WTC11 (cell line): Measurements from ENCODE around the gene IL10RA. TPM values are rescaled to one million over a fixed set of nuclear protein-coding genes. Genes with fewer than 3 reads are reported as not detected.

Source experiments
- AR ChIP-seq: fragments of 250-450 bp; sonication (Bioruptor Pico); IDR thresholded peaks from 2 replicates; pipeline ENCODE4 v1.9.0; 2021; ENCODE audit warnings: mild to moderate bottlenecking
- ERG ChIP-seq: fragments of 250-450 bp; sonication (Bioruptor Pico); IDR thresholded peaks from 2 replicates; pipeline ENCODE4 v1.8.0; 2021; ENCODE audit warnings: mild to moderate bottlenecking
- ESRRA ChIP-seq: sonication (generic); formaldehyde crosslinking; IDR thresholded peaks from 2 replicates; pipeline ENCODE4 v1.8.1; 2022; ENCODE audit warnings: mild to moderate bottlenecking, missing genetic modification reagents, borderline replicate concordance
- FOXP4 ChIP-seq: sonication (generic); formaldehyde crosslinking; IDR thresholded peaks from 2 replicates; pipeline ENCODE4 v1.8.0; 2022; ENCODE audit warnings: mild to moderate bottlenecking, missing genetic modification reagents
- GTF2I ChIP-seq: fragments of 250-450 bp; sonication (Bioruptor Pico); conservative IDR thresholded peaks from 2 replicates; pipeline ENCODE4 v1.4.0; 2021; ENCODE audit warnings: mild to moderate bottlenecking
- HMGA2 ChIP-seq: fragments of 250-450 bp; sonication (Bioruptor Pico); IDR thresholded peaks from 2 replicates; pipeline ENCODE4 v1.4.0; 2021; ENCODE audit warnings: mild to moderate bottlenecking, moderate library complexity
- IRF2 ChIP-seq: sonication (generic); formaldehyde crosslinking; IDR thresholded peaks from 2 replicates; pipeline ENCODE4 v1.8.0; 2022; ENCODE audit warnings: low read depth, missing genetic modification reagents, borderline replicate concordance
- KAT7 ChIP-seq: sonication (generic); formaldehyde crosslinking; IDR thresholded peaks from 2 replicates; pipeline ENCODE4 v1.8.1; 2023; ENCODE audit warnings: missing genetic modification reagents, mild to moderate bottlenecking, borderline replicate concordance
- NFATC4 ChIP-seq: fragments of 250-450 bp; sonication (Bioruptor Pico); IDR thresholded peaks from 2 replicates; pipeline ENCODE4 v1.9.0; 2021; ENCODE audit warnings: mild to moderate bottlenecking
- RELA ChIP-seq: sonication (generic); formaldehyde crosslinking; IDR thresholded peaks from 2 replicates; pipeline ENCODE4 v1.8.1; 2022; ENCODE audit warnings: missing genetic modification reagents, mild to moderate bottlenecking, borderline replicate concordance
- SMAD3 ChIP-seq: sonication (generic); formaldehyde crosslinking; IDR thresholded peaks from 2 replicates; pipeline ENCODE4 v1.8.0; 2022; ENCODE audit warnings: missing genetic modification reagents, mild to moderate bottlenecking, borderline replicate concordance
- SOX15 ChIP-seq: fragments of 250-450 bp; sonication (Bioruptor Pico); IDR thresholded peaks from 2 replicates; pipeline ENCODE4 v1.9.0; 2021; ENCODE audit warnings: mild to moderate bottlenecking
- ZNF281 ChIP-seq: sonication (generic); formaldehyde crosslinking; IDR thresholded peaks from 2 replicates; pipeline ENCODE4 v1.8.0; 2023; ENCODE audit warnings: mild to moderate bottlenecking, missing genetic modification reagents
- ZNF671 ChIP-seq: fragments of 250-450 bp; sonication (Bioruptor Pico); IDR thresholded peaks from 2 replicates; pipeline ENCODE4 v1.8.0; 2021; ENCODE audit warnings: mild to moderate bottlenecking
- total RNA-seq: library from RNA; stranded (reverse); gene quantifications from 3 replicates; pipeline ENCODE4 v1.2.3, GENCODE V29; 2021
- TF ChIP-seq, protein P1 (sequence below): sonication (generic); formaldehyde crosslinking; IDR thresholded peaks from 2 replicates; pipeline ENCODE4 v1.8.1; 2023; ENCODE audit warnings: mild to moderate bottlenecking, moderate library complexity, missing genetic modification reagents
- TF ChIP-seq, protein P2 (sequence below): sonication (generic); formaldehyde crosslinking; IDR thresholded peaks from 2 replicates; pipeline ENCODE4 v1.8.0; 2023; ENCODE audit warnings: missing genetic modification reagents
- TF ChIP-seq, protein P3 (sequence below): sonication (generic); formaldehyde crosslinking; IDR thresholded peaks from 2 replicates; pipeline ENCODE4 v1.8.0; 2022; ENCODE audit warnings: mild to moderate bottlenecking, missing genetic modification reagents
- TF ChIP-seq, protein P4 (sequence below): fragments of 200-600 bp; IDR thresholded peaks from 2 replicates; pipeline ENCODE4 v1.8.0; 2022; ENCODE audit warnings: antibody characterized with exemption
- TF ChIP-seq, protein P5 (sequence below): sonication (generic); formaldehyde crosslinking; IDR thresholded peaks from 2 replicates; pipeline ENCODE4 v1.8.1; 2023; ENCODE audit warnings: mild to moderate bottlenecking, missing genetic modification reagents

Gene IL10RA
- total RNA-seq, 1 experiment from 2014 or later: 0.74 TPM

DNA sequence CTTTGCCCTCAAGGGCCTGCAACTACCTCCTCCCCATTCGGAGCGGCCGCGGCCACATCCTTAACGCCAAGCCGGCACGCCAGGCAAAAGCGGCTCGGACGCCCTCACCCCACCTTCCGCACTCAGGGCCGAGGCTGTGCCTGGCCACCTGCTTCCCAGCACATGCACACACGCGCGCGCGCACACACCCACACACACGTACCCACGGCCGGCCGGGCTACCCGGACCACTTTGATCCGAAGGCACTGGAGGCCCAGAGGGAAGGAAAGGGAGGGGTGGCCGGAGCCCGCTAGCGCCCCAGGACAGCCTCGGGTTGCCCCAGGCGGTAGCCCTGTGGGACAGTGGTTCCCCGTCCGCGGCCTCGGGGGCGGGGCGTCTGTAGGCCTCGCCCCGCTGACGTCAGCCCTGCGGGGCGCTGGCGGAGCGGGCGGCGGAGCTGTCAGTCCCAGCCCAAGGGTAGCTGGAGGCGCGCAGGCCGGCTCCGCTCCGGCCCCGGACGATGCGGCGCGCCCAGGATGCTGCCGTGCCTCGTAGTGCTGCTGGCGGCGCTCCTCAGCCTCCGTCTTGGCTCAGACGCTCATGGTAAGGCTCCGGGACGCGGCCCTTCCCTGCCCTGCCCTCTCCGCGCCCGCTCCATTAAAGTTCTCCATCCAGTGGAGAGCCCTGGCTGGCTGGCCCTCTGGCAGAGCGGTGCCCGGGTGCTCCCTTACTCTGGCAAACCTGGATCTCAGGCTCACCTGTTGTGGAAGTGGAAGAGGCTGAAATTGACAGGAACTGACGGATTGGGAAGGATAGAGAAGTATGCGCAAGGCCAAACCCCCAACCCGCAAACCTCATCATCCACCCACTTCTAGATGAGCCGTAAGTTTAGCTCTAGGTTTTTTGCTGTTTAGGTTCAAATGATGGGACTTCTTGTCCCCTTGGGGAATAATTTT, at the start of gene IL10RA (continued):
- no peak for TF ChIP-seq NFATC4 (CRISPR knock-in tag)
- TF ChIP-seq AR (CRISPR knock-in tag): no peak
- TF ChIP-seq, protein P1, sequence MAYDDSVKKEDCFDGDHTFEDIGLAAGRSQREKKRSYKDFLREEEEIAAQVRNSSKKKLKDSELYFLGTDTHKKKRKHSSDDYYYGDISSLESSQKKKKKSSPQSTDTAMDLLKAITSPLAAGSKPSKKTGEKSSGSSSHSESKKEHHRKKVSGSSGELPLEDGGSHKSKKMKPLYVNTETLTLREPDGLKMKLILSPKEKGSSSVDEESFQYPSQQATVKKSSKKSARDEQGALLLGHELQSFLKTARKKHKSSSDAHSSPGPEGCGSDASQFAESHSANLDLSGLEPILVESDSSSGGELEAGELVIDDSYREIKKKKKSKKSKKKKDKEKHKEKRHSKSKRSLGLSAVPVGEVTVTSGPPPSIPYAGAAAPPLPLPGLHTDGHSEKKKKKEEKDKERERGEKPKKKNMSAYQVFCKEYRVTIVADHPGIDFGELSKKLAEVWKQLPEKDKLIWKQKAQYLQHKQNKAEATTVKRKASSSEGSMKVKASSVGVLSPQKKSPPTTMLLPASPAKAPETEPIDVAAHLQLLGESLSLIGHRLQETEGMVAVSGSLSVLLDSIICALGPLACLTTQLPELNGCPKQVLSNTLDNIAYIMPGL (CRISPR knock-in tag): peak; percentile 86
- TF ChIP-seq, protein P2, sequence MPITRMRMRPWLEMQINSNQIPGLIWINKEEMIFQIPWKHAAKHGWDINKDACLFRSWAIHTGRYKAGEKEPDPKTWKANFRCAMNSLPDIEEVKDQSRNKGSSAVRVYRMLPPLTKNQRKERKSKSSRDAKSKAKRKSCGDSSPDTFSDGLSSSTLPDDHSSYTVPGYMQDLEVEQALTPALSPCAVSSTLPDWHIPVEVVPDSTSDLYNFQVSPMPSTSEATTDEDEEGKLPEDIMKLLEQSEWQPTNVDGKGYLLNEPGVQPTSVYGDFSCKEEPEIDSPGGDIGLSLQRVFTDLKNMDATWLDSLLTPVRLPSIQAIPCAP (CRISPR knock-in tag): peak; percentile 60; the same call in 1 of the 2 replicates
- TF ChIP-seq RELA (CRISPR knock-in tag): peak; percentile 86; the same call in 1 of the 2 replicates
- peak; percentile 78; the same call in 1 of the 2 replicates for TF ChIP-seq ESRRA (CRISPR knock-in tag)
- TF ChIP-seq GTF2I: no peak
- TF ChIP-seq, protein P3, sequence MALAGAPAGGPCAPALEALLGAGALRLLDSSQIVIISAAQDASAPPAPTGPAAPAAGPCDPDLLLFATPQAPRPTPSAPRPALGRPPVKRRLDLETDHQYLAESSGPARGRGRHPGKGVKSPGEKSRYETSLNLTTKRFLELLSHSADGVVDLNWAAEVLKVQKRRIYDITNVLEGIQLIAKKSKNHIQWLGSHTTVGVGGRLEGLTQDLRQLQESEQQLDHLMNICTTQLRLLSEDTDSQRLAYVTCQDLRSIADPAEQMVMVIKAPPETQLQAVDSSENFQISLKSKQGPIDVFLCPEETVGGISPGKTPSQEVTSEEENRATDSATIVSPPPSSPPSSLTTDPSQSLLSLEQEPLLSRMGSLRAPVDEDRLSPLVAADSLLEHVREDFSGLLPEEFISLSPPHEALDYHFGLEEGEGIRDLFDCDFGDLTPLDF (CRISPR knock-in tag): peak; percentile 73; the same call in 1 of the 2 replicates
- peak; percentile 94; the same call in 1 of the 2 replicates for TF ChIP-seq FOXP4 (CRISPR knock-in tag)
- TF ChIP-seq ERG: no peak
- no peak for TF ChIP-seq SOX15 (CRISPR knock-in tag)
- TF ChIP-seq ZNF671 (CRISPR knock-in tag): no peak
- 0 out of 2 replicates have a peak, but pooled peaks have one; percentile 82 for TF ChIP-seq ZNF281 (CRISPR knock-in tag)
- 0 out of 2 replicates have a peak, but pooled peaks have one; percentile 2 for TF ChIP-seq HMGA2
- TF ChIP-seq, protein P4, sequence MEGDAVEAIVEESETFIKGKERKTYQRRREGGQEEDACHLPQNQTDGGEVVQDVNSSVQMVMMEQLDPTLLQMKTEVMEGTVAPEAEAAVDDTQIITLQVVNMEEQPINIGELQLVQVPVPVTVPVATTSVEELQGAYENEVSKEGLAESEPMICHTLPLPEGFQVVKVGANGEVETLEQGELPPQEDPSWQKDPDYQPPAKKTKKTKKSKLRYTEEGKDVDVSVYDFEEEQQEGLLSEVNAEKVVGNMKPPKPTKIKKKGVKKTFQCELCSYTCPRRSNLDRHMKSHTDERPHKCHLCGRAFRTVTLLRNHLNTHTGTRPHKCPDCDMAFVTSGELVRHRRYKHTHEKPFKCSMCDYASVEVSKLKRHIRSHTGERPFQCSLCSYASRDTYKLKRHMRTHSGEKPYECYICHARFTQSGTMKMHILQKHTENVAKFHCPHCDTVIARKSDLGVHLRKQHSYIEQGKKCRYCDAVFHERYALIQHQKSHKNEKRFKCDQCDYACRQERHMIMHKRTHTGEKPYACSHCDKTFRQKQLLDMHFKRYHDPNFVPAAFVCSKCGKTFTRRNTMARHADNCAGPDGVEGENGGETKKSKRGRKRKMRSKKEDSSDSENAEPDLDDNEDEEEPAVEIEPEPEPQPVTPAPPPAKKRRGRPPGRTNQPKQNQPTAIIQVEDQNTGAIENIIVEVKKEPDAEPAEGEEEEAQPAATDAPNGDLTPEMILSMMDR: no peak
- TF ChIP-seq KAT7 (CRISPR knock-in tag): 0 out of 2 replicates have a peak, but pooled peaks have one; percentile 70
- TF ChIP-seq SMAD3 (CRISPR knock-in tag): peak; percentile 80; the same call in 1 of the 2 replicates
- TF ChIP-seq, protein P5, sequence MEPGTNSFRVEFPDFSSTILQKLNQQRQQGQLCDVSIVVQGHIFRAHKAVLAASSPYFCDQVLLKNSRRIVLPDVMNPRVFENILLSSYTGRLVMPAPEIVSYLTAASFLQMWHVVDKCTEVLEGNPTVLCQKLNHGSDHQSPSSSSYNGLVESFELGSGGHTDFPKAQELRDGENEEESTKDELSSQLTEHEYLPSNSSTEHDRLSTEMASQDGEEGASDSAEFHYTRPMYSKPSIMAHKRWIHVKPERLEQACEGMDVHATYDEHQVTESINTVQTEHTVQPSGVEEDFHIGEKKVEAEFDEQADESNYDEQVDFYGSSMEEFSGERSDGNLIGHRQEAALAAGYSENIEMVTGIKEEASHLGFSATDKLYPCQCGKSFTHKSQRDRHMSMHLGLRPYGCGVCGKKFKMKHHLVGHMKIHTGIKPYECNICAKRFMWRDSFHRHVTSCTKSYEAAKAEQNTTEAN: no peak
- TF ChIP-seq IRF2 (CRISPR knock-in tag): no peak
